B cell (primary cell): ENCODE measurements around the gene CITED2. TPM values are rescaled to one million over a fixed set of nuclear protein-coding genes. Genes with fewer than 3 reads are reported as not detected.

ENCODE experiments used
- ATAC-seq: fragments of 200-7000 bp; cut with Tn5 transposase; one replicate; pipeline ENCODE4 v1.10.0; 2021; ENCODE audit warnings: low read depth, mild to moderate bottlenecking, moderate number of reproducible peaks, moderate library complexity
- CTCF ChIA-PET: fragments of 350-600 bp; sonication (Branson Sonifier 250); formaldehyde crosslinking; loops from one replicate; lab custom pipeline; 2021; ENCODE audit warnings: antibody characterized with exemption, inconsistent platforms; lab: Charles Lee
- POLR2A ChIA-PET: fragments of 350-600 bp; sonication (Branson Sonifier 250); formaldehyde crosslinking; loops from one replicate; lab custom pipeline; 2021; ENCODE audit warnings: antibody characterized with exemption; lab: Charles Lee
- DNase-seq: peaks from one replicate; pipeline ENCODE4 v3.0.0; 2013
- H2AFZ ChIP-seq: 2 replicates; pipeline ENCODE4 v1.6.1; 2012; ENCODE audit warnings: mild to moderate bottlenecking, low read depth, low read length; ENCODE audit not compliant: insufficient read depth, poor library complexity, severe bottlenecking
- H3K27ac ChIP-seq, 2 donors: 1 replicate in 1 of 2; 2 replicates in 1 of 2; pipeline ENCODE4 v1.5.1; 2012 to 2013; ENCODE audit warnings: low read length in 2 of 2, mild to moderate bottlenecking in 2 of 2, moderate library complexity in 1 of 2
- H3K27me3 ChIP-seq, 4 experiments: fragments of 200-600 bp in 1 of 4; sonication (generic) in 1 of 4; replicated peaks in 1 of 4; 1 replicate in 2 of 4; 2 replicates in 2 of 4; pipeline versions ENCODE4 v1.6.1 to v1.7.0; 2013 to 2016; ENCODE audit warnings: low read length in 3 of 4, mild to moderate bottlenecking in 2 of 4, mixed read lengths in 1 of 4, moderate library complexity in 1 of 4; ENCODE audit not compliant: insufficient read depth in 4 of 4, control insufficient read depth in 3 of 4; ENCODE audit errors: control extremely low read depth in 1 of 4
- H3K36me3 ChIP-seq, 2 experiments: replicated peaks in 1 of 2; 1 replicate in 1 of 2; 2 replicates in 1 of 2; pipeline versions ENCODE4 v1.6.1 to v1.7.1; 2013; ENCODE audit warnings: low read length in 1 of 2; ENCODE audit not compliant: insufficient read depth in 2 of 2, control insufficient read depth in 1 of 2; ENCODE audit errors: control extremely low read depth in 1 of 2, extremely low read depth in 1 of 2
- H3K4me1 ChIP-seq, 2 donors: fragments of 200-600 bp in 1 of 2; sonication (generic) in 1 of 2; 1 replicate in 1 of 2; 2 replicates in 1 of 2; pipeline versions ENCODE4 v1.5.1 to v1.6.1; 2013 to 2017; ENCODE audit warnings: low read length in 2 of 2; ENCODE audit not compliant: control insufficient read depth in 2 of 2, insufficient read depth in 2 of 2
- H3K4me2 ChIP-seq: replicated peaks from 2 replicates; pipeline ENCODE3; 2012; ENCODE audit warnings: mild to moderate bottlenecking, low read depth, low read length; ENCODE audit not compliant: poor library complexity, severe bottlenecking
- H3K4me3 ChIP-seq, 5 experiments: fragments of 200-600 bp in 1 of 5; sonication (generic) in 1 of 5; 1 replicate in 3 of 5; 2 replicates in 2 of 5; pipeline versions ENCODE4 v1.5.1 to v1.7.0; 2011 to 2016; ENCODE audit warnings: low read length in 4 of 5, mild to moderate bottlenecking in 4 of 5, low read depth in 2 of 5, control low read depth in 1 of 5, moderate library complexity in 1 of 5; ENCODE audit not compliant: insufficient read depth in 1 of 5; ENCODE audit errors: control extremely low read depth in 1 of 5, extremely low read depth in 1 of 5
- H3K79me2 ChIP-seq: fragments of 200-600 bp; sonication (generic); one replicate; pipeline ENCODE4 v1.6.0; 2016; ENCODE audit warnings: low read length; ENCODE audit not compliant: control insufficient read depth, insufficient read depth
- H3K9ac ChIP-seq: fragments of 200-600 bp; sonication (generic); 2 replicates; pipeline ENCODE4 v1.6.1; 2017; ENCODE audit warnings: mild to moderate bottlenecking, low read length, moderate library complexity
- H3K9me3 ChIP-seq, 3 donors: one replicate each; pipeline versions ENCODE4 v1.6.1 to v1.7.1; 2013; ENCODE audit warnings: low read length in 2 of 3; ENCODE audit not compliant: control insufficient read depth in 2 of 3, insufficient read depth in 1 of 3; ENCODE audit errors: control extremely low read depth in 1 of 3
- H4K20me1 ChIP-seq: 2 replicates; pipeline ENCODE4 v1.6.0; 2012; ENCODE audit warnings: mild to moderate bottlenecking, low read length; ENCODE audit not compliant: insufficient read depth, control insufficient read depth, poor library complexity, severe bottlenecking
- H3K27ac Mint-ChIP-seq: one replicate; pipeline ENCODE4 v1.8.0; 2021; ENCODE audit warnings: mixed read lengths
- H3K27me3 Mint-ChIP-seq: one replicate; pipeline ENCODE4 v1.8.0; 2021; ENCODE audit warnings: mixed read lengths
- H3K4me1 Mint-ChIP-seq: one replicate; pipeline ENCODE4 v1.8.0; 2021; ENCODE audit warnings: mixed read lengths
- H3K4me3 Mint-ChIP-seq: one replicate; pipeline ENCODE4 v1.8.0; 2021; ENCODE audit warnings: mixed read lengths
- H3K9me3 Mint-ChIP-seq: one replicate; pipeline ENCODE4 v1.8.0; 2022; ENCODE audit warnings: mixed read lengths; ENCODE audit not compliant: insufficient read depth
- CTCF ChIP-seq: fragments of 200-600 bp; IDR thresholded peaks from one replicate; pipeline ENCODE4 v1.8.0; 2022; ENCODE audit warnings: antibody characterized with exemption, mild to moderate bottlenecking
- EZH2 ChIP-seq: IDR thresholded peaks from 2 replicates; pipeline ENCODE4 v1.6.1; 2012; ENCODE audit warnings: borderline replicate concordance, low read depth, mild to moderate bottlenecking, moderate library complexity, low read length; ENCODE audit not compliant: insufficient read depth, poor library complexity, severe bottlenecking
- WGBS: methylation state at CpG from one replicate; pipeline ENCODE4 v1.1.5; 2013; ENCODE audit warnings: missing lambda C conversion rate; ENCODE audit not compliant: insufficient coverage; 5-methylcytosine and 5-hydroxymethylcytosine counted together
- intact Hi-C: fragments of 100-400 bp; cut with micrococcal nuclease; formaldehyde crosslinking; loops from one replicate; pipeline ENCODE4 v1.10.0; 2022
- polyA plus RNA-seq: library from polyadenylated mRNA; depleted of rRNA; stranded (reverse); fragments of >200 nt; gene quantifications from 2 replicates; pipeline ENCODE4 v1.2.3, GENCODE V29; 2012
- total RNA-seq, 2 donors: library from RNA; stranded (reverse); fragments of 120-200 nt in 1 of 2; gene quantifications; 1 replicate in 1 of 2; 2 replicates in 1 of 2; pipeline versions ENCODE4 v1.2.3 to v1.2.4, GENCODE V29; 2013 to 2022

Gene CITED2
- total and polyA plus RNA-seq, 2 donors (not counting 1 experiment from before 2014, with no cell fraction given): 56.2 to 67.9 TPM

GRCh38 chr6:139370283-139370998 lies 4.0 kb downstream of the CITED2 start:
- Histone ChIP-seq H2AFZ (peak overlapping the region; percentile 39), H3K4me2 (no peak overlapping the region), H3K9ac (no peak overlapping the region), H3K36me3 (no peaks in the 10 kb centered on the region), H3K27ac (no peak overlapping the region), H3K4me1 (peaks cover 13 to 20% of the 10 kb centered on the region in 2 donors), H3K9me3 (no peaks in the 10 kb centered on the region), H3K79me2 (peaks cover 32% of the 10 kb centered on the region), H3K4me3 (no peak overlapping the region), H3K27me3 (no peaks in the 10 kb centered on the region), H4K20me1 (no peaks in the 10 kb centered on the region)
- H3K27ac Mint-ChIP-seq: no peak overlapping the region
- H3K4me3 Mint-ChIP-seq: no peak overlapping the region
- intact Hi-C loops: loop anchor here (5.0 kb wide), 1 partner anchor 783 kb away; no protein-coding TSS in a partner anchor
- no peaks in the 10 kb centered on the region for H3K9me3 Mint-ChIP-seq
- WGBS: 35% methylated on average over 5 of the region's 5 CpGs
- TF ChIP-seq CTCF: no peak
- TF ChIP-seq EZH2: no peak
- H3K4me1 Mint-ChIP-seq: peaks cover 28% of the 10 kb centered on the region
- DNase-seq (no peak), ATAC-seq (no peak)
- CTCF ChIA-PET: interaction anchor here (0.6 to 7.4 kb wide), 40 partner anchors 9 to 1426 kb away, joined by 3 to 111 read pairs (median 5); partner anchors contain the start of gene ABRACL
- POLR2A ChIA-PET: interaction anchor here (0.5 to 0.7 kb wide), 2 partner anchors 237 to 345 kb away, joined by 6 to 11 read pairs; no protein-coding TSS in a partner anchor
- H3K27me3 Mint-ChIP-seq: no peaks in the 10 kb centered on the region
